Testis (tissue), 2 donors: ENCODE data around the gene OR4Q3.
"Not testable (repeated sequence)": the region's sequence is repeated elsewhere in the genome, so short reads cannot be mapped to it uniquely, and the experiment has no call there.

Experiments used
- CTCF ChIP-seq, 3 experiments: fragments of 450-650 bp in 2 of 3; fragments of 200-600 bp in 1 of 3; sonication (generic) in 1 of 3; IDR thresholded peaks; one replicate each; pipeline ENCODE4 v1.5.1; 2016 to 2019; ENCODE audit warnings: antibody characterized with exemption in 3 of 3, mild to moderate bottlenecking in 2 of 3, moderate library complexity in 1 of 3
- POLR2A ChIP-seq: fragments of 450-650 bp; IDR thresholded peaks from one replicate; pipeline ENCODE4 v1.6.1; 2017; ENCODE audit warnings: antibody characterized with exemption, mild to moderate bottlenecking, moderate library complexity

GRCh38 chr14:19752316-19752715, 8.9 kb downstream of the OR4Q3 start:
- not testable (repeated sequence) for TF ChIP-seq CTCF (IDR thresholded peaks at IDR 0.05); POLR2A
